Gastrocnemius medialis (tissue), 4 donors: Measurements from ENCODE around the gene MACROD2.

ENCODE experiments used
- POLR2A ChIP-seq, 2 donors: fragments of 450-650 bp; IDR thresholded peaks; one replicate each; pipeline ENCODE4 v1.6.1; 2017; ENCODE audit warnings: antibody characterized with exemption in 2 of 2, mild to moderate bottlenecking in 2 of 2, moderate library complexity in 2 of 2
- TF ChIP-seq, protein P1 (sequence below), 5 experiments: fragments of 450-650 bp in 3 of 5; fragments of 200-600 bp in 2 of 5; sonication (generic) in 2 of 5; IDR thresholded peaks in 4 of 5; conservative IDR thresholded peaks in 1 of 5; 1 replicate in 4 of 5; 2 replicates in 1 of 5; pipeline ENCODE4 v1.5.1; 2016 to 2019; ENCODE audit warnings: antibody characterized with exemption in 5 of 5, mild to moderate bottlenecking in 3 of 5, moderate library complexity in 3 of 5

DNA sequence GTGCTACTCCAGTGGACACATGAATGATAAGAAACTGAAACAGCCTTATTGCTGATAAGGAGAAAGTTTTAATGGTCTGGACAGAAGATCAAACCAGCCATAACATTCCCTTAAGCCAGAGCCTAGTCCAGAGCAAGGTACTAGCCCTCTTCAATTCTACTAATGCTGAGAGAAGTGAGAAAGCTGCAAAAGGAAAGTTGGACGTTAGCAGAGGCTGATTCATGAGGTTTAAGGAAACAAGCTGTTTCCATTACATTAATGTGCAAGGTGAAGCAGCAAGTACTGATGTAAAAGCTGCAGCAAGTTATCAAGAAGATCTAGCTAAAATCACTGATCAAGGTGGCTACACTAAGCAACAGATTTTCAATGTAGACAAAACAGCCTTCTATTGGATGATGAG lies 1943.5 kb downstream of the MACROD2 start:
- TF ChIP-seq, protein P1, sequence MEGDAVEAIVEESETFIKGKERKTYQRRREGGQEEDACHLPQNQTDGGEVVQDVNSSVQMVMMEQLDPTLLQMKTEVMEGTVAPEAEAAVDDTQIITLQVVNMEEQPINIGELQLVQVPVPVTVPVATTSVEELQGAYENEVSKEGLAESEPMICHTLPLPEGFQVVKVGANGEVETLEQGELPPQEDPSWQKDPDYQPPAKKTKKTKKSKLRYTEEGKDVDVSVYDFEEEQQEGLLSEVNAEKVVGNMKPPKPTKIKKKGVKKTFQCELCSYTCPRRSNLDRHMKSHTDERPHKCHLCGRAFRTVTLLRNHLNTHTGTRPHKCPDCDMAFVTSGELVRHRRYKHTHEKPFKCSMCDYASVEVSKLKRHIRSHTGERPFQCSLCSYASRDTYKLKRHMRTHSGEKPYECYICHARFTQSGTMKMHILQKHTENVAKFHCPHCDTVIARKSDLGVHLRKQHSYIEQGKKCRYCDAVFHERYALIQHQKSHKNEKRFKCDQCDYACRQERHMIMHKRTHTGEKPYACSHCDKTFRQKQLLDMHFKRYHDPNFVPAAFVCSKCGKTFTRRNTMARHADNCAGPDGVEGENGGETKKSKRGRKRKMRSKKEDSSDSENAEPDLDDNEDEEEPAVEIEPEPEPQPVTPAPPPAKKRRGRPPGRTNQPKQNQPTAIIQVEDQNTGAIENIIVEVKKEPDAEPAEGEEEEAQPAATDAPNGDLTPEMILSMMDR (IDR thresholded peaks at IDR 0.05 in 4 of 5, conservative IDR thresholded peaks at IDR 0.05 in 1 of 5), result no peak
- TF ChIP-seq POLR2A (IDR thresholded peaks at IDR 0.05), result no peak
